Right lobe of liver (tissue), 6 donors: ENCODE results near the gene PRSS33. TPM values are rescaled to one million over a fixed set of nuclear protein-coding genes. Genes with fewer than 3 reads are reported as not detected.

ENCODE experiments used
- ATAC-seq, 4 donors: fragments of 200-7000 bp; cut with Tn5 transposase; one replicate each; pipeline ENCODE4 v1.9.1; 2020; ENCODE audit warnings: mild to moderate bottlenecking in 4 of 4, moderate library complexity in 4 of 4
- DNase-seq, 3 donors: peaks; one replicate each; pipeline ENCODE4 v3.0.0-alpha.2; 2020
- H3K27ac ChIP-seq, 3 donors: fragments of 200-600 bp; one replicate each; pipeline ENCODE4 v1.8.0; 2022
- H3K27me3 ChIP-seq, 2 donors: fragments of 200-600 bp; one replicate each; pipeline ENCODE4 v1.8.0; 2022
- H3K36me3 ChIP-seq, 4 donors: fragments of 200-600 bp; sonication (generic) in 1 of 4; one replicate each; pipeline versions ENCODE4 v1.5.1 to v1.8.0; 2017 to 2022; ENCODE audit warnings: control low read depth in 1 of 4
- H3K4me1 ChIP-seq, 4 donors: fragments of 200-600 bp; sonication (generic) in 1 of 4; one replicate each; pipeline versions ENCODE4 v1.5.1 to v1.8.0; 2017 to 2022; ENCODE audit warnings: control low read depth in 1 of 4
- H3K4me3 ChIP-seq, 3 donors: fragments of 200-600 bp; one replicate each; pipeline ENCODE4 v1.8.0; 2022
- H3K9me3 ChIP-seq, 4 donors: fragments of 200-600 bp; sonication (generic) in 1 of 4; one replicate each; pipeline versions ENCODE4 v1.5.1 to v1.8.0; 2017 to 2022; ENCODE audit warnings: control low read depth in 1 of 4
- CTCF ChIP-seq, 4 donors: fragments of 200-600 bp in 3 of 4; fragments of 450-650 bp in 1 of 4; IDR thresholded peaks; one replicate each; pipeline versions ENCODE4 v1.5.1 to v1.8.0; 2016 to 2022; ENCODE audit warnings: antibody characterized with exemption in 4 of 4, mild to moderate bottlenecking in 2 of 4
- POLR2A ChIP-seq: fragments of 450-650 bp; IDR thresholded peaks from one replicate; pipeline ENCODE4 v1.6.1; 2017; ENCODE audit warnings: antibody characterized with exemption, mild to moderate bottlenecking
- WGBS: methylation state at CpG from one replicate; pipeline ENCODE4 v1.1.6; 2018; ENCODE audit warnings: low coverage, low lambda C conversion rate; ENCODE audit not compliant: insufficient coverage; ENCODE audit errors: missing lambda C conversion rate; 5-methylcytosine and 5-hydroxymethylcytosine counted together
- intact Hi-C, 2 donors: fragments of 100-400 bp; cut with DNase I; formaldehyde crosslinking; loops; one replicate each; pipeline versions ENCODE4 v1.11.2 to v1.14.1; 2022
- total RNA-seq, 6 experiments: library from RNA; depleted of rRNA in 2 of 6; stranded (reverse); fragments of >200 nt in 2 of 6; fragmentation: NEBNext Ultra II Directional in 3 of 6; extraction: Animal tissue kit (Norgen Biotek cat#: 25700) in 3 of 6; gene quantifications; one replicate each; pipeline versions ENCODE4 v1.1.0 to v1.2.4, GENCODE V29; 2016 to 2023
- donor health status: DM: no; HTN: yes; CAD: no.
- donor health status: DM: no; HTN: no; CAD: no.
- donor health status: DM: no; HTN: no; CAD: no.
- donor health status: DM: no; HTN: yes; CAD: no.
- donor health status: DM: no; HTN: yes; CAD: no.

PRSS33 gene
- total RNA-seq, 6 experiments from 2014 or later, result not detected

- Histone ChIP-seq H3K27ac (no peak overlapping the region), H3K9me3 (no peaks in the 10 kb centered on the region), H3K36me3 (peaks cover 5 to 89% (median 47%) of the 10 kb centered on the region in 4 donors), H3K27me3 (no peaks in the 10 kb centered on the region), H3K4me1 (no peaks in the 10 kb centered on the region), H3K4me3 (no peak overlapping the region)
- TF ChIP-seq POLR2A (no peak), CTCF (IDR thresholded peaks at IDR 0.05) (peak in 1 of 4 donors; percentile 6)
- DNase-seq (peak in 1 of 3 donors; percentile 19), ATAC-seq (peak in 2 of 4 donors; percentile 5 to 8)
- intact Hi-C loops, result no loop called here
- no CpG with 5 or more reads among the region's 32 CpGs for WGBS
These were observed 17.1 kb downstream of the PRSS33 start for GRCh38 chr16:2770057-2770951.

DNA sequence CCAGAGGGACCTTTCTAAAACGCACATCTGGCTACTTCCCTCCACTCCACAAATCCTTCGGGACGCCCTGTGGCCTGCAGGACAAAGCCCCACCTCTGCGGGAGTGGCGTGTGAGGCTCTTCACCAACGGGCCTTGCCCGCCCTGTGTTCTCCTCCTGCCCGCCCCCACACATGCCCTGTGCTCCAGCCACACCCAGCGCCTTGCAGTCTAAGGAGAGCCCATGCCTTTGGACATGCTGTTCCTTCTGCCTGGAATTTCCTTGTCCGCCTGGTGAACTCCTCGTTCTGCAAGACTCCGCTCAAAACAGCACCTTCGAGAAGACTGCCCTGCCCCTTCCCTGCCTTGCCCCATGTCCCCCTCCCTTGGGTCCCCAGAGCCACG, 17.7 kb downstream of the PRSS33 start:
- peak in 2 of 4 donors; percentile 2 to 10 for ATAC-seq
- H3K36me3 ChIP-seq, result peaks cover 6 to 89% (median 51%) of the 10 kb centered on the region in 4 donors
- no peaks in the 10 kb centered on the region for H3K27me3 ChIP-seq
- WGBS, result 72% methylated on average over 10 of the region's 14 CpGs
- H3K4me3 ChIP-seq, result no peak overlapping the region
- H3K4me1 ChIP-seq, result no peaks in the 10 kb centered on the region
- DNase-seq, result peak in 1 of 3 donors; percentile 17
- intact Hi-C loops, result no loop called here
- TF ChIP-seq CTCF (IDR thresholded peaks at IDR 0.05), result no peak
- TF ChIP-seq POLR2A, result no peak
- no peaks in the 10 kb centered on the region for H3K9me3 ChIP-seq
- H3K27ac ChIP-seq, result no peak overlapping the region

DNA sequence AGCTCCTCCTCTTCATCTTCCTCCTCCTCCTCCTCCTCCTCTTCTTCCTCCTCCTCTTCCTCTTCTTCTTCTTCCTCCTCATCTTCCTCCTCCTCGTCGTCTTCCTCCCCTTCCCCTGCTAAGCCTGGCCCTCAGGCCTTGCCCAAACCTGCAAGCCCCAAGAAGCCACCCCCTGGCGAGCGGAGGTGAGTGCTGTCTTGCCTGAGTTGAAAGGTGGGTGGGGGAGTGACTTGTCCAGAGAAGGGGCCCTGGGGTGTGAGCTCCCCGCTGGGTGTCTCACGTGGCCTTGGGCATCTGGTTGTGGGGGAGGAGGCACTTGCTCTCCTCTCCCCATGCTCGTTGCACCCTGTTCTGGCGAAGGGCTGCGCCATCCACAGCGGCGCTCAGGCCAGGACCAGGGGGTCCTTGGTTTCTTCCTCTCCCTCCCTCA, 18.2 kb downstream of the PRSS33 start:
- Histone ChIP-seq H3K27me3 (no peaks in the 10 kb centered on the region), H3K27ac (no peak overlapping the region), H3K36me3 (peaks cover 9 to 89% (median 55%) of the 10 kb centered on the region in 4 donors), H3K4me1 (no peaks in the 10 kb centered on the region), H3K4me3 (no peak overlapping the region), H3K9me3 (no peaks in the 10 kb centered on the region)
- intact Hi-C loops, result no loop called here
- DNase-seq (peak in 2 of 3 donors; percentile 14 to 44), ATAC-seq (no peak)
- 88% methylated on average over 5 of the region's 11 CpGs for WGBS
- TF ChIP-seq POLR2A (no peak), CTCF (IDR thresholded peaks at IDR 0.05) (no peak)

- Histone ChIP-seq H3K4me1 (no peaks in the 10 kb centered on the region), H3K27me3 (no peaks in the 10 kb centered on the region), H3K9me3 (no peaks in the 10 kb centered on the region), H3K36me3 (peaks cover 14 to 93% (median 60%) of the 10 kb centered on the region in 4 donors), H3K4me3 (no peak overlapping the region), H3K27ac (no peak overlapping the region)
- DNase-seq, result peak in 1 of 3 donors; percentile 17
- 85% methylated on average over 4 of the region's 17 CpGs for WGBS
- intact Hi-C loops, result no loop called here
- TF ChIP-seq POLR2A (no peak), CTCF (IDR thresholded peaks at IDR 0.05) (no peak)
- no peak for ATAC-seq
These were observed 18.8 kb downstream of the PRSS33 start for GRCh38 chr16:2768403-2769089.
